Measurements from ENCODE around the gene SIX5.

The SIX5 gene

DNA sequence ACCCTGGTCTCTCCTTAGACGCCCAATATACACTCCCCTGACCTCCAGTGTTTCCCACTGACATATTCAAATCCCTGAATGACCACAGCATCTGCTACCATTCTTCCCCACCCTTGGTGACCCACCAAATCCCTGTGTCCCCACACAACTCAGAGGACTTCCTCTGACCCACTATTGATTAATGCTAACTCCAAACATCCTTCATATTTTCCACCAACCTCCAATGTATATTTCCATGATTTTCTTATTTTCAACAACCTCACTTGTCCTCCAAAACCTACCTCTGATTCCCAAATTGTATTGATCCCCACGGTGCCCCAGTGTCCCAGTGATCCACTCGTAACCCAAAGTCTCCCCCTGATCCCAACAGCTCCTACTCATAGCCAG, 24.1 kb upstream of the SIX5 start:
- H3K4me3 ChIP-seq (replicated peaks; ENCODE audit: low read depth, low read length), result no peak overlapping the region
- TF ChIP-seq, protein P1, sequence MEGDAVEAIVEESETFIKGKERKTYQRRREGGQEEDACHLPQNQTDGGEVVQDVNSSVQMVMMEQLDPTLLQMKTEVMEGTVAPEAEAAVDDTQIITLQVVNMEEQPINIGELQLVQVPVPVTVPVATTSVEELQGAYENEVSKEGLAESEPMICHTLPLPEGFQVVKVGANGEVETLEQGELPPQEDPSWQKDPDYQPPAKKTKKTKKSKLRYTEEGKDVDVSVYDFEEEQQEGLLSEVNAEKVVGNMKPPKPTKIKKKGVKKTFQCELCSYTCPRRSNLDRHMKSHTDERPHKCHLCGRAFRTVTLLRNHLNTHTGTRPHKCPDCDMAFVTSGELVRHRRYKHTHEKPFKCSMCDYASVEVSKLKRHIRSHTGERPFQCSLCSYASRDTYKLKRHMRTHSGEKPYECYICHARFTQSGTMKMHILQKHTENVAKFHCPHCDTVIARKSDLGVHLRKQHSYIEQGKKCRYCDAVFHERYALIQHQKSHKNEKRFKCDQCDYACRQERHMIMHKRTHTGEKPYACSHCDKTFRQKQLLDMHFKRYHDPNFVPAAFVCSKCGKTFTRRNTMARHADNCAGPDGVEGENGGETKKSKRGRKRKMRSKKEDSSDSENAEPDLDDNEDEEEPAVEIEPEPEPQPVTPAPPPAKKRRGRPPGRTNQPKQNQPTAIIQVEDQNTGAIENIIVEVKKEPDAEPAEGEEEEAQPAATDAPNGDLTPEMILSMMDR (IDR thresholded peaks at IDR 0.05; ENCODE audit: low read depth, low read length, missing control alignments), result no peak
- no peak for DNase-seq (ENCODE audit: extremely low read depth, low read depth)

DNA sequence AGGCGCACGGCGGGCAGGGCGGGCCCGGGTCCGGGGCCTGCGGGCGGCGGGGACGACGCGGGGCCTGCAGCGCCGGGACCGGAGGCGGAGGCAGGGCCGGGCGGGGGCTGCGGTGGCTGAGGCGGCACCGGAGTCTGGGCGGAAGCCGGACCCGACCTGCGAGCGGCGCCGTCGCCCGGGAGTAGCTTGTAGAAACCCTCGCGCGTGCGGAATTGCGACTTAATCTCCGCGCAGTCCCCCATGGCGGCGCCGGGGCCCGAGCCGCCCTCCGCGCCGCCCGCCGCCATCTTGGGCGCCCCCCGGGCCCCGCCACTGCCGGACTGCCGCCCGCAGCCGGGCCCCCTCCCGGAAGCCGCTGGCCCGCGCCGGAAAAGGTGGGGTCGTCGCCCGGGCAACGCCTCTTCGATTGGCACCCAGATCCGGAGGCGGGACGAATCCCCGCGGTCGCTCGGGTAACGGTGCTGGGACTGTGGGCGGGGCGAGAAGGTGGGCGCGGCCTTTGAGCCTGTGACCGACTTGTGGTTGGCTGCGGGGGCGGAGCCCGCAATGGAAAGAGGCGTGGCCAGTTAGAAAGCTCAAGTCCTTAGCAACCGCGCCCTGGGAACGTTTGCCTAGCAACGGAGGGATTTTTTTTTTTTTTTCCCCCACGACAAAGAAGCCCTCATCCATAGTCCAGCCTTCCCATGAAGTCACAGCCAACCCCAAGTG, 23.6 kb upstream of the SIX5 start, which contains the start of gene DMWD:
Gene DMWD (minus strand): TSS at position 376 of the 708 bp plus-strand sequence. CDS start 89 bp downstream, at position 287.
- TF ChIP-seq, protein P1 (IDR thresholded peaks at IDR 0.05; ENCODE audit: low read depth, low read length, missing control alignments), result no peak
- peak; percentile 95 for DNase-seq (ENCODE audit: extremely low read depth, low read depth)
- H3K4me3 ChIP-seq (replicated peaks; ENCODE audit: low read depth, low read length), result peak within 1 kb of the TSS; percentile 90

DNA sequence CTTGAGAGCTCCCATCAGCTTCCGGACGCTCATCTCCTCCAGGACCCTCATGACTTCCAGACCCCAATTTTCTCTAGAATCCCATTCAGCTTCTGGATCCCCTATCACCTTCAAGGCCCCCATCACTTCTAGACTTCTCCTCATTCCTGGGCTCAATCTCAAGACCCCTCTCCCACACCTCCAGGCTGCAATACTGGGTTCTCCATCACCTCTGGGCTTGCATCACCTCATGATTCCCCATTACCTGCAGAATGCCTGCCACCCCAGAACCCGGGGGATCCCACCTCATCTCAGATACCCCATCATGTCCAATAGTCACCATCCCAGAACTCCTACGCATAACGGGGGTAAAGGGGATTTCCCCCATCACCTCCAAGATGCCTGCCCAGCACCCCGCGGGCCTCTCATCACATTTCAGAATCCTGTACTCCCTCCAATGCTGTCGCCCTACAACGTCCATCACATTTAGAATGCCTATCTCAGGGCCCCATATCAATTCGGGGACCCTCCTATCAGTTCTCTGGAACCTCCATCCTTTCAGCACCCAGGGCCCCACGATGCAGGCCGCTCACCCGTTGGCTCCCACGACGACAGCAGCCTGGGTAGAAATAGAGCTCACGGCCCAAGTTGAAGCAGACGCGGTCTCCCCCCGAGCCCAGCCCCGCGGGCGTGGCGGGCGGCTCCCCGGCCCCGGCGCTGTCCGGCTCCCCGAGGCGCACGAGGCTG, 22.9 kb upstream of the SIX5 start:
- DNase-seq (ENCODE audit: extremely low read depth, low read depth), result no peak
- TF ChIP-seq, protein P1 (IDR thresholded peaks at IDR 0.05; ENCODE audit: low read depth, low read length, missing control alignments), result no peak

DNA sequence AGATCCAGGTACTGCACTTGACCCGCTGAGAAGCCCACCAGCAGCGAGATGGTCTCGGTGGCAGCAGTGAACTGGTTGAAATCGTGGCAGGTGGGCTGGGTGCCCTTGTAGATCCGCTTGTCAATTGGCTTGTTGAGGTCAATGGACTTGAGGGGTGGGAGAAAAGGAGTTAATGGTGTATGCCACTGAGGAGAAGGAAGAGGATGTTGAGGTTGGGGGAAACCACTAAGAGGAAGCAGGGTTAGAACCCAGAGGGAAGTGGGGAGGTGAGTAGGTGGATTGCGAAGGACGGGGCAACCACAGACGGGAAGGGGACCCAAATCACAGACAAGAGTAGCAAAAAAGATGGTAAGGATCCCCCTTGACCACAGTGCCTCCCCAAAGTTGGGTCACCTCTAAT, 21.9 kb upstream of the SIX5 start:
- H3K4me3 ChIP-seq (replicated peaks; ENCODE audit: low read depth, low read length), result peak overlapping the region; percentile 90
- TF ChIP-seq, protein P1 (IDR thresholded peaks at IDR 0.05; ENCODE audit: low read depth, low read length, missing control alignments), result no peak
- DNase-seq (ENCODE audit: extremely low read depth, low read depth), result no peak

More for the DNA sequence above, 22.9 kb upstream of the SIX5 start:
- H3K4me3 ChIP-seq (replicated peaks; ENCODE audit: low read depth, low read length), result peak overlapping the region; percentile 90

DNA sequence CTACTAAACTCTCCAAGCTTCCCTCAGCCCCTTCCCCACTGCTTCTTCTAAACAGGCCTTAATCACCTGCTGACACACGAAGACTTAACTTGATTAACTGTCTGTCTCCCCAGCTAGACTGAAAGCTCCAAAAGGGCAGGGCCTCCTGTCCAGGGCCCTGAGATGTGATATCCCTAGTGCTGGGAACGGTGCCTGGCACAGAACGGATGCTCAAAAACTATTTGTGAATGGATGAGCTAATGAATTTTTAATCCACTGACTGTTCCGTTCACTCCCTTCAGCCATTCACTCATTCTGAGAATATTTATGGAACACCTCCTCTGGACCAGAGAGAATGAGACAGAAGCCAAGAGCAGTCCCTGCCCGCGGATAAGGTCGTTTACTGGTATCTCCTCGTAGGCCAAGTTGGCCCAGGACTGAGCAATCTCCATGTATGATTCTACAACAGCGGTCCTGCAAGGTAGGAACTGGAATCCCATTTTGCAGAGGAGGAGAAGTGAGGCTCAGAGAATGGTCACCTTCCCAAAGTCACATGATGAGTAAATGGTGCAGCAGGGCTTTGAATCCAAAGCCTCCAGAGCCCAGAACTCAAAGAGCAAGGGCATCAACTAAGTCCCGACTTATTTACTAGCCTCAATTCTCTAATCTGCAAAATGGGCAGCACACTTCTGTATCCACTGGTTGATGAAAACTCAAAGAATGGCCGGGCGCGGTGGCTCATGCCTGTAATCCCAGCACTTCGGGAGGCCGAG, 20.2 kb upstream of the SIX5 start:
- DNase-seq (ENCODE audit: extremely low read depth, low read depth), result no peak
- TF ChIP-seq, protein P1 (IDR thresholded peaks at IDR 0.05; ENCODE audit: low read depth, low read length, missing control alignments), result no peak
- H3K4me3 ChIP-seq (replicated peaks; ENCODE audit: low read depth, low read length), result no peak overlapping the region

DNA sequence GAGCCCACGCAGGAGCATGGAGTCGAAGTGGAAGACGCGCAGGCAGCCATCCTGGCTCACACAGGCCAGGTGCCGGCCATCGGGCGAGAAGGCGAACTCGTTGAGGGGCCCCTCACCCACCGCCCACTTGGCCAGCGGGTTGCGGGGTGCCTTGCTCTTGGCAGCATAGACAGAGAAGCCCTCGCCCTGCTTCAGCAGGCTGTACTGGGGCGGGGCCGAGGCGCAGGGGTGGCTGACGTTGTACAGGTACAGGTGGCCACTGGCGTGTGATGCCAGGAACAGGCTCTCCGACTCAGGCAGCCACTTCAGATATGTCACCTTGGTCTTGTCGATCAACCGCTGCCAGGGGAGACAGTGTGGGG, 17.5 kb upstream of the SIX5 start:
- TF ChIP-seq, protein P1 (IDR thresholded peaks at IDR 0.05; ENCODE audit: low read depth, low read length, missing control alignments), result no peak
- no peak overlapping the region for H3K4me3 ChIP-seq (replicated peaks; ENCODE audit: low read depth, low read length)
- DNase-seq (ENCODE audit: extremely low read depth, low read depth), result no peak
